GM21515 (cell line): ENCODE results near the gene OCEL1.
A peak's percentile ranks its signal among the peaks of the same experiment; 100 is the strongest.

Experiments
- ATAC-seq: cut with Tn5 transposase; IDR thresholded peaks from one replicate; pipeline ENCODE4 v1.9.1; 2021; ENCODE audit not compliant: unreplicated experiment

Gene OCEL1

GRCh38 chr19:17209126-17210036 is 16.6 kb upstream of the OCEL1 start:
- no peak for ATAC-seq

- ATAC-seq = no peak
These were observed 15.7 kb upstream of the OCEL1 start for GRCh38 chr19:17210296-17210695.

DNA sequence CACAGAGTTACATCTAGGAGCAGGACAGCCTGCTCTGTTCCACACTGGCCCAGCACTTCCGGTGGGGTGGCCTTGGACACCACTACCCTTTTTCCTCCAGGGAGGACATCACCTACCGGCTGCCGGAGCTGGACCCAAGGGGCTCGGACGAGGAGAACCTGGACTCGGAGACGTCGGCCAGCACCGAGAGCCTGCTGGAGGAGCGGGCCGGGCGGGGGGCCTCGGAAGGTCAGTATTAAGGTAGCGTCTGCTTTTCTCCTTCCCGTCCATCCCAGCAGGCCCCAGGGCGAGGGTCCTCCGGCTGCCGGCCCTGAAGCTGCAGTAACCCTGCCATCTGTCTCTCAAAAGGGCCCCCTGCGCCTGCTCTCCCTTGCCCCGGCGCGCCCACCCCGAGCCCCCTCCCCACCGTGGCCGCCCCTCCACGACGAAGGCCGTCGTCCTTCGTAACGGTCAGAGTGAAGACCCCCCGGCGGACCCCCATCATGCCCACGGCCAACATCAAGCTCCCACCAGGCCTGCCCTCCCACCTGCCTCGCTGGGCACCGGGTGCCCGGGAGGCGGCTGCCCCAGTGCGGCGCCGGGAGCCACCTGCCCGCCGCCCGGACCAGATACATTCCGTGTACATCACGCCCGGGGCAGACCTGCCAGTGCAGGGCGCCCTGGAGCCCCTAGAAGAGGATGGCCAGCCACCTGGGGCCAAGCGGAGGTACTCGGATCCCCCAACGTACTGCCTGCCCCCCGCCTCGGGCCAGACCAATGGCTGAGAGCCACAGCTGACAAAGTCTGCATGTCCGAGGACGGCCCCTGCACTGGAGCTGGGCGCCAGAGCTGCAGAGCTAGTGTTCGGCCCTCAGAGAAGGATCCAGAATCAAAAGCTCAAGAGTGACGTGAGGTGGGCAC is 14.2 kb upstream of the OCEL1 start:
- ATAC-seq = no peak

GRCh38 chr19:17213334-17213733 is 12.7 kb upstream of the OCEL1 start:
- no peak for ATAC-seq

DNA sequence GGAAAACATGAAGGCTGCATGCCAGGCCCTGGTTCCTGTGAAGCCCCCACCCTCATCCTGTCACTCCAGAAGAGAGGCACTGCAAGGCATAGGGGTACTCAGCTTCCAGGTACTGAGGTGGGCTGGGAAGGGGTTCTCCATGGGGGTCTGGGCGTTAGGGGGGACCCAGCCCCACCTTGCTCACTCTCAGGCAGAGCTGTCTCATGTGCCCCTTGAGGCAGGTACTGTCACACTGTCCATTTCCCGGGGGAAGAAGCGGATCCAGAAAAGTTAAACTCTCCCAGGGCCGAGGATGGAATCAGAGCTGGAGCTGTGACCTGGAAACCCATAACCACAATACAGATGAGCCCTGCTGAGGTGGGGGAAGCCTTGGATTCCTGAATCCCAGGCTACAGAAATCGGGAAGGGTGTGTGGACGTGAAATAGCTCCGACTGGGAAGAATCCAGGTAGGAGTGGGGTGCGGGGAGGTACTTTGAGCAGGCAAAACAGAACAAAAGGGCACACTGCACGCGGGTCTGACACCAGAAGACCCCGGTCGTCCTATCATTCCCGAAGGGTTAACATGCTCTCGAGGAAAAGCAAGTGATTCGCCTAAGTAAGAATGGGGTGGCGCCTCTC is 11.4 kb upstream of the OCEL1 start:
- no peak for ATAC-seq

- ATAC-seq = peak; percentile 59
These were observed 10.7 kb upstream of the OCEL1 start, which contains the start of gene USE1 for GRCh38 chr19:17215127-17215971. TSS of gene USE1 (plus strand) at chr19:17215357. CDS start at chr19:17215406, 49 bp downstream.

GRCh38 chr19:17216058-17216670 is 9.9 kb upstream of the OCEL1 start:
- no peak for ATAC-seq

DNA sequence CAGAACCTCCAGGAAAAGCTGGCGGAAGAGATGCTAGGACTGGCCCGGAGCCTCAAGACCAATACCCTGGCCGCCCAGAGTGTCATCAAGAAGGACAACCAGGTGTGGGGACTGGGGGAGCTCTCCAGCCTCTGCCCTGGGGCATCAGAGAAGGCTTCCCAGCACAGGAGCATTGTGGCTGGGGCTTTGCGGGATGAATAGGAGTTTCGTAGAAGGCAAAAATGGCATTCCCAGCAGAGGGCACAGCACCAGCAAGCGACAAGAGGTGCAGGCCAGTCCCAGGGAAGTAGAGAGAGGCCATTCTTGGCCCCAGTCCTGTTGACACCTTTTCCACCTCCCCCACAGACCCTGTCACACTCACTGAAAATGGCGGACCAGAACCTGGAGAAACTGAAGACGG is 6.7 kb upstream of the OCEL1 start:
- no peak for ATAC-seq

GRCh38 chr19:17220207-17220758 is 5.7 kb upstream of the OCEL1 start:
- ATAC-seq = no peak

GRCh38 chr19:17225053-17225452 is 973 bp upstream of the OCEL1 start:
- no peak for ATAC-seq

DNA sequence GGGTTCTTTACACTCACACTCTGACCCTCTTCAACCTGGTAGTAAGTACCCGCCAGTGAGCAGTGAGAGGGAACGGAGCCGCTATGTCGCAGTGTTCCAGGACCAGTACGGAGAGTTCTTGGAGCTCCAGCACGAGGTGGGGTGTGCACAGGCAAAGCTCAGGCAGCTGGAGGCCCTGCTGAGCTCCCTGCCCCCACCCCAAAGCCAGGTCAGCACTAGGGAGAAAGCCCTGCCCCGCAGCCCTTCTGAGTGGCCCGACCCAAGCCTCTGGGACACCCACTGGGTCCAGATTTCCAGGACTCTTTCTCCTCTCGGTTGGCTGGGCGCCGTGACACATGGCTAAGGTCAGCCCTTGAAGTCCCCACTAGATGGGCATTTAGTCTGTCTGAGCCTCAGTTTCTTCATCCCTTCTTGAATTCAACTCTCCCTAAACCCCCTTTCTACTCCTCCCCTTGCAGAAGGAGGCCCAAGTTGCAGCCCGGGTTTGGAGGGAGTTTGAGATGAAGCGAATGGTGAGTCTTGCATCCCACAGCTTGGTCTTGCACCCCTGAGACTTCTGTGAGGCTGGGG is 1.9 kb downstream of the OCEL1 start:
- no peak for ATAC-seq

GRCh38 chr19:17229890-17230289 is 3.9 kb downstream of the OCEL1 start:
- ATAC-seq = no peak

DNA sequence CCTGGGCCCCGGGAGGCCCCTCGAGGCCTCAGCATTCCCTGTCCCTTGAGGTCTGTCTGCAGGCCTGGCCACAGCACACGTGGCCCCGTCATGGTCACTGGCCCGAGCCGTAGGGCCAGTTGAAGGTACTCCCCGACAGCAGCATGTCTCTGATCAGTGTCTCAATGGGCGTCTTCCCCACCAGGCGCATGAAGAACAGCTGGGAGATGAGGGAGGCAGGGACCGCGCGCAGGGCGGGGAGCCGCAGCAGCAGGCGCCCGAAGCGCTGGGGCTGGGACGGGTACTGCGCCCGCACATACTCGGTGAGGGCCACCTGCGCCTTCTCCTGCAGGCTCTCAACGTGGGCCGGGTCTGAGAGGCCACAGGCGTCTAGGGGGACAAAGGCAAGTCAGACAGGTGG is 6.2 kb downstream of the OCEL1 start:
- ATAC-seq = no peak

DNA sequence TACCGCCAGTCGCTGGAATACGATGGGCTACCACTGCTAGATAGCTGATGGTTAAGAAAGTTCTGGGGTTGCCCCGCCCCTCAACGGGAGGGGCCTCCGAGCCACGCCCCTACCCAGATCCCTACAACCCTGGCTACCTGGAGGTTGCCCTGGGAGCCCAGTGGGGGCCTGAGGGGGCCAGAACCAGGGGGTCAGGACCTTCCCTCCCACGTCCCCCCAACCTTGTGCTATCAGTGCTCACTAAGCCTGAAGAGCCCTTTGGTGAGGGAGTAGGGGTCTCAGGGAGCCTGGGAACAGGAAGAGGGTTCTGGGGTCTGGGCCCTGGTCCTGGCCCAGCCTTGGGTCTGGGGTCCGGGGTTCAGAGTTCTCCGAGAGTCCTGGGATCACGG is 8.9 kb downstream of the OCEL1 start:
- peak; percentile 48 for ATAC-seq

GRCh38 chr19:17235300-17235970 is 9.4 kb downstream of the OCEL1 start:
- no peak for ATAC-seq

DNA sequence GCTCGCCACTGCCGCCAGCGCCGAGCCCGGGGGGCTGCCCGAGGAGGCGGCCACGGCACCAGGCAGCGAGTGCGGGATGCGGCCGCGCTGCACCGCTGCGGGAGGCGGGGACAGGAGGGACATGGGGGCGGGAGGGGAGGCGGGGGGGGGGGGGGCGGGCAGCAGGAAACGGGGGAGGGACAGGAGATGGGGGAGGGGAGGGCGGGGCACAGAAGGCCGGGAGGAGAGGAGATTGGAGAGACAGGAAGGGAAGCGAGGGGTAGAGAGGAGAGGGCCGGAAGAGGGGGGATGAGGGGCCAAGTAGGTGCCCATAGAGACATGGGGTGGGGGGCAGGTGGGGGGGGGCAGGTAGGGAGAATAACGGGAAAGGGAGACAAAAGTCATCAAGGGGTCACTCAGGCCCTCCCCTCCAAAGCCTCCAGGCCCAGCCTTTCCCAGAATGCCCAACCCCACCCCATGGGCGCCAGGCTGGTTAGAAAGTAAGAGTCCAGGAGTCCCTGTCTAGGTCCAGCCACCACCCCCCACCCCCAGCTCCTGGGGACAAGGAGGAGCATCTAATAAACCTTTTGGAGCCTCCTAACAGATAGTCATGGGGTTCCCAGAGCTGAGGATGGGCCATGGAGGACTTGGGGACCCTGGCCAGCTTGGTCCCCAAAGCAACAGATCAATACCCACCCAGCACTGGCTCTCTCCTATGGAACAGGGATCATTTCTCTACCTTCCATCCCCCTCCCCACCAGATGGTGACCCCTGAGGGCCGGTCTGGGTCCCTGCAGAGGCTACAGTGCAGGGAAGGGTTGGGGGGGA is 10.1 kb downstream of the OCEL1 start:
- no peak for ATAC-seq

DNA sequence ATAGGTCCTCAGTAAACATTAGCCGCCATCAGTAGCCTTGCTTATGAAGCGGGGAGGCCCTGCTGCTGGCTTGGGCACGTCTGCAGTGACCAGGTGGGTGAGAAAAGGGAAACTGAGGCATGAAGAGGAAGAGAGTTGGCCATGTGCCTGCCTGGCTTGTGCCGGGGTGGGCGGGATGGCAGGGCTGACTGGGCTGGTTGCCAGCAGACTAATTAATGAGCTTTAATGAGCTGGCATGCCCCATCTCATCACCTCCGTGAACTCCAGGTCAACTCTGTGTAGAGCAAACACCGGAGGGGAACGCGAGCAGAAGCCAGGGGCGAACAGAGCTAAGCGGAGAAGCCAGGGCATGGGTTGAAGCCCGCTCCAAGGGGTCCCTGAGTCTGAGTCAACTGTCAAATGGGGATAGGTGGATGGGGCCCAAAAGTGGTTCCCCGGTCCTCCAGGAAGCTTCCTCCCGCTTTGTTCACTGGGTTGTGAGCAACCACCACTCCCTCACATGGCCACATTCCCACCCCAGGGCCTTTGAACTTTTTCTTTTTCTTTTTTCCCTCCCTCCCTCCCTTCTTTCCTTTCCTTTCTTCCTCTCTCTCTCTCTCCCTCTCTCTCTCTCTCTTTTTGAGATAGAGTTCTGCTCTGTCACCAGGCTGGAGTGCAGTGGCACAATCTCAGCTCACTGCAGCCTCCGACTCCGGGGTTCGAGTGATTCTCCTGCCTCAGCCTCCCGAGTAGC is 11.0 kb downstream of the OCEL1 start:
- no peak for ATAC-seq
